GM15510 (cell line): ENCODE data around the gene PROSER2.

ENCODE experiments used
- POLR2A ChIP-seq: IDR thresholded peaks from 3 replicates; pipeline ENCODE4 v1.6.1; 2011; ENCODE audit warnings: borderline replicate concordance; ENCODE audit not compliant: insufficient read length; ENCODE audit errors: extremely low read depth

PROSER2 gene, protein sequence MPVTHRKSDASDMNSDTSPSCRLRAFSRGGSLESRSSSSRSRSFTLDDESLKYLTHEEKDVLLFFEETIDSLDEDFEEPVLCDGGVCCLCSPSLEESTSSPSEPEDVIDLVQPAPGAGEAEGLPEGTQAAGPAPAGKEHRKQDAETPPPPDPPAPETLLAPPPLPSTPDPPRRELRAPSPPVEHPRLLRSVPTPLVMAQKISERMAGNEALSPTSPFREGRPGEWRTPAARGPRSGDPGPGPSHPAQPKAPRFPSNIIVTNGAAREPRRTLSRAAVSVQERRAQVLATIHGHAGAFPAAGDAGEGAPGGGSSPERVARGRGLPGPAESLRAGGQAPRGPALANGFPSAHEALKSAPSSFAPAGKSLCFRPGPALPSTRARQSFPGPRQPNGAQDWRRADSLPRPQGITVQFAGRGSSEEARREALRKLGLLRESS

DNA sequence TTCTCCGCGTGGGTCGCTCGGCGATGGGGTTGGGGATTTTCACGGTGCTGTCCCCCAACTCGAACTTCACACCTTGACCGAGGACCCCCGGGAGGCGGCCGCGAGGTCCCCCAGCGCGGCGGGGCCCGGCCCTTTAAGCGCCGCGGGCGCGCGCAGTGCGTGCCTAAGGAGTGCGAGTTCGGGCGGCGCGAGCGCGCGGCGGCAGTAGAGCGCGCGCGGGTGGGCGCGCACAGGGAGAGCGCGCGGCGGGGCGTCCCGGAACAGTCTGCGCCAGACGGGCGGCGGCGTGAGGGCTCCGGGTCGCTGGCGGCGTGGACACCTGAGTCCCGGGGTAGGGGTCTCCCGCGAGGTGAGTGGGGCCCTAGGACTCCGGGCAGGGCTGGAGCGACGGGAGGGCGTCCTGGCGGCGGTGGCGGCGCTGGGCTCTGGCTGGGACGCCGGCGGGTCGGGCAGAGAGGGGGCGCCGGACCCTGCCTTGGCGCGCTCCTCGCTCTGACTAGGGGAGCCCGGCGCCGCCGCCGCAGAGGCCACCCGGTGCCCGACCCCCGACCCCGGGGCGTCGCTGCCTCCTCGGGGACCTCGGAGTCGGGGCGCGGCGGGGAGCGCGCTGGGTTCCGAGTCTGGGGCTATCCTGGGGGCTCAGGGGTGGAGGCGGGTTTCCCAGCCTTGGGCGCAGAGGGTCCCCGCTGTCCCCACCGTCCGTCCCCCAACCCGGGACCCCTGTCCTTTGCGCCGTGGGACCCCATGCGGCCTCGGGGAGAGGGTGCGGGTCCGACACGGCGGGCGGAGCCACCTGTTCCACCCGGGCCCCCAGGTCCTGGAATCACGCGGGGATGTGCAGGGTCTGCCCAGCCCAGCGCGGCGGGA is at the start of gene PROSER2:
Gene PROSER2, plus strand, starts transcription at position 235 of the 867 bp plus-strand sequence. CDS start 28,722 bp downstream, outside the sequence.
- TF ChIP-seq POLR2A, result no peak

DNA sequence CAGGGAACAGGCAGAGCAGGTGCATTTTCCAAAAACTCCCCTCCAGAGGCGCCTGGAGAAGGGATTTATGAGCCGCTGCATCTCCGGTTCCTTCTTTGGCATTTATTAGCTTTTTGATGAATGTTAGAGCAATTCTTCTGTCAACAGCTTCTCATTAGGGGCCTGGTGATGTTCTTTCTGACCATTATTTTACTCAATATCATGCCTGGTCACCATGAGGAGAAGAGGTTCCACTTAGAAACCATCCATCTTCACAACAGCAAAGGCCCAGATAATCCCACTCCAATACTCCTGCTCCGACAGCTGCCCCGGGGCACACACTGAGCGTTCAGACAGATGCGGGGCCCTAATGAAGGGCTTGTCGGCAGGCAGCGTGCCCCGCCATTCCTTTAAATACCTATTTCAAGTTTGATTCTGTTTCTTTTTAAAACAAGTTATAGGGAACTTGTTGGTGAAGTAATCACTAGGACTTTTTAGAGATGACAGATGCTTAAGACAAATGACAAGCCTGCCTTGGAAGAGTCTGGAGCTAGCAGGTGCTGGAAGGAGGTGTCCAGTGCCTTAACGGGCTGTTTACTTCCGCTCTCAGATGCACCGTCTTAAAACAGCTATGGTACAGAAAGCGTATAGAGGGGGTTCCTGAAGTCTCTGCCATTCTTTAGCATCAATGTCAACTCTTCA is 49.3 kb upstream of the PROSER2 start:
- no peak for TF ChIP-seq POLR2A

DNA sequence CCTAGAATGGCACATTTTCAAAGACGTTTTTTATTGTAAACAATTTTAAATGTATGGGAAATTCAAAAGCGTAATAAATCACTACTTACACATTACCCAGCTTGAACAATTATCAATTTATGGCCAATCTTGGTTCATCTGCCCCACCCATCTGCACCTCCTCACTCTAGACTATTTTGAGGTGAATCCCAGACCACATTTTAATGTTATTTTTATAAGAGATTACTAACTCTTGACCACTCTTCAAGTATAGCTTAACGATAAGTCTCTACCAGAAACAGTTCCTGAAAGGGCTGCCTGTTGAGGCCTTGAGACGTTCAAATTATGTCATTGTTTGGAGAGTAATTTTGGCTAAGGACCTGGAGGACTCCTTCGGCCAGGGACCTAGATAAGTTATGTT is 47.7 kb upstream of the PROSER2 start:
- TF ChIP-seq POLR2A, result no peak

DNA sequence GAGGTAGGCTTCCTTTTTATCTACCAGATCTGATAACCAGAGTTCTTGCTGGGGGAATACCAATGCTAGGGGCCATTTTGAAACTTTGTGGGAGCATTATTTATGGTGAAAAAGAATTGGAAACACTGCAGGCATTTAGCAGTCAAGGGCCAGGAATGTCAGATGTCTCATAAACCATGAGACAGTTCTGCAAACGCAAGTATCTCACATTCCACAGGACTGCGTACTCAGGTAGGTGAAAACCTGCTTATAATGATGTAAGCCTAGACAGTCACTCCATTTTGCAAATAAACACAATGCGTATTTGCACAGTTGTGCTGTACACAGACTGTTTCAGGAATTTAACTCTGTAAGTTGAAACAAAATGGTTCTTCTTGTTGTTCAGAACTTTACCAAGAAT is 47.1 kb upstream of the PROSER2 start:
- TF ChIP-seq POLR2A, result no peak

DNA sequence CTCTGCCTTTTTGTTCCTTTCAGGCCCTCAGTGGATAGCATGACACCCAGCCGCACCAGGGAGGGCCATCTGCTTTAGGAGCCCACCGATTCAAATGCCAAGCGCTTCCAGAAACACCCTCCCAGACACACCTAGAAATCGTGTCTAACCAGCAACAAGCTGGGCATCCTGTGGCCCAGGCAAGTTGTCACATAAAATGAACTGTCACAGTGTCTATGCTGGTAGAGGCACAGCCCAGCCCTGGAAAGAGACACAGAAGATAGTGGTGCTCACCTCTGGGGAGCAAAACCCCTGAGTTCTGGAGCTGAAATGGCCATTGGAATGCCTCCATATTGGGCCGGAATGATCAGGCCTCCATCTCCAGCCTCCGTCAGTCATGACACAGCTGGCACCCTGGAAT is 42.0 kb upstream of the PROSER2 start:
- TF ChIP-seq POLR2A, result no peak

DNA sequence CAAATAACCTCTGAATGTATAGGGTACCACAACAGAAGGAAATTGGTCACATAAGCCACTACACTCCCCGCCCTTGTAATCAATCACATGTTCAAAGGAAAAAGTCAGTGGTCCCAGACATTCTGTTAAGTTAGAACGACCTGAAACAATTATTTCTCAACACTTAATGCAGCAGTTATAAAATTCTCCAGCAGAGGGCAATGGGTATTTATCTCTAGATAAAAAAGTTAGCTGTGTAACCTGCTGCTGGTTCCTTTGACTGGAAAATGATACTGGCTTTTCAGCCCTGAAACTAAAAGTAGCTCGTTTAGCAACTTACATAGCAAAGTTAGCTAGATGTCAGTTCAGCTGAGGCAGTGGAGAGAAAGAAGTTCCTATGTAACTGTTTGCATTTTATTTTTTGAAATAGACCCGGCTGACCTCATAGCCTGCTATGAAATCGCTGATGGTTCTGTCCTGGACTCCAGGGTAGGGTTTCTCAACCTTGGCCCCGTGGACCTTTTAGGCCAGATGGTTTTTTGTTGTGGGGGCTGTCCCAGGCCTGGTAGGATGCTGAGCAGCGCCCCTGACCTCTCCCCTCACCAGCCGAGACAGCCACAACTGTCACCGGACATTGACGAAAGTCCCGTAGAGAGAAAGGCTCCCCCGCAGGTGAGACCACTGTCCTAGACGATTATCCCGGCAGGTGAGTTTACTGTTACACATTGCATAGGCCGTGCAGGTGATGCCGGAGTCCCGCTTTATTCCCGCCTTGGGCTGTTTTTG is 40.2 kb upstream of the PROSER2 start:
- TF ChIP-seq POLR2A, result no peak

DNA sequence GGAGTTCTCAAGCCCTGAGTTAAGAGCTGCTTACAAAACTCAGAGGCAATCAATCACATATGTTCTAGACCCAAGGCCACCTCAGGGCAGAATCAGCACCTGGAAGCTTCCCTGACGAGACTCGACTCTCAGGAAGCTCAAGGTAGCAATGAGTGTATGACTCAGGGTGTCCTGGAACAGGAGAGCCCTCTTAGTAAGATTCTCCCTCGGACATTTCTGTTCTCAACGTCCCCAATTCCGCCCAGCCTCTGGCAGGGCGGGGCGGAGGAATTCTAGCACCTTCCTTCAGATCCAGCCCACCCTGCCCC is 39.6 kb upstream of the PROSER2 start:
- no peak for TF ChIP-seq POLR2A

DNA sequence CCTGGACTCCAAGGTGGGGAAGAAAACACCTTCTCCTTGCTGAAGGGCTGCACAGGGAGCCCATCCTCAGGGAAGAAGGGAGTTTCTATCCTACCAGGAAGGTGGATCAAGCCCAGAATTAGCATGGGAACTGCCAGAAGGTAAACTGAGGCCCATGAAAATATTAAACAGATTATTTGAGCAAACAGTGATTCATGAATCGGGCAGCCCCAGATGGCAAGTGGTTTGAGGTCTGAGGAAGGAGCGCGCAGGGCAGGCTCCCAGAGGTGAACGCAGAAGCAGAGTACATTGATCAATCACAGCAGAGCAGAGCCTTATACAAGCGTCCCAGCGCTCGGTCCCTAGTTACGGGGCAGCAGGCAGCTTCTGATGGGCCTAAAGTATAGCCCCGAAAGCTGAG is 35.8 kb upstream of the PROSER2 start:
- no peak for TF ChIP-seq POLR2A

DNA sequence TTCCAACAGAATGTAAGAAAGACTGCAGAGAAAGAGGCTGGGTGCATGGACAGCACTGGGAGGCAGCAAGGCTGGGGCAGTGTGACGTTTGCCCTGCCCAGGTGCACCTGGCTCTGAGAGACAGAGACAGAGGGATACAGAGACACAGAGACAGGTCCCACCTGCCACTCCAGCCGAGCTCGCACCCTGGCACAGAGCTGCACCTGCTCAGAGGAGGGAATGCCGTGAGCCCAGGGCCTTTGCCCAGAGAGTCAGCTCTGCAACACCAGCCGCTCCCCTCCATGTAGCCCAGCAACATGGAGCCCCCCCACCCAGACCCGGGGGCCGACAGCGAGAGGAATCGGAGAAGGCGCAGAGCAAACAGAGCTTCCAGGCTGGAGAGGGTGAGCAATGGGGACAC is 35.3 kb upstream of the PROSER2 start:
- no peak for TF ChIP-seq POLR2A

DNA sequence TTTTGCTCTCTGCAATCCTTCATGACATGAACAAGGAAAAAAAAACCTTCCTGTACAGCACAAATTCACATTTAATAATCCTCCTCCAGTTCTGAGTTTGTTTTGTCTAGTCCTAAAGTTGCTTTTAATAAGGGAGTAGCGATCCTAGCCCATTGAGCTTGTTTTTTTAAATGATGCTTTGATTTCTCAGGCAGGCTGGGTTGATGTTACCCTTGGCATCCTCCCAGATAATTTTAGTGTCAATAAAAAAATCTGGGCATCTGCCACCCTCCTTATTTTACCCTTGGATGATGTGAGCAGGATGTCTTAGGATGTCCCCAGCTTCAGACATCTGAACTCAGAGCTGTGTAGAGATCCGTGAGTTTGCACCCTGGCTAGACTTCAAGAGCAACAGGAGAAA is 33.9 kb upstream of the PROSER2 start:
- TF ChIP-seq POLR2A, result no peak

DNA sequence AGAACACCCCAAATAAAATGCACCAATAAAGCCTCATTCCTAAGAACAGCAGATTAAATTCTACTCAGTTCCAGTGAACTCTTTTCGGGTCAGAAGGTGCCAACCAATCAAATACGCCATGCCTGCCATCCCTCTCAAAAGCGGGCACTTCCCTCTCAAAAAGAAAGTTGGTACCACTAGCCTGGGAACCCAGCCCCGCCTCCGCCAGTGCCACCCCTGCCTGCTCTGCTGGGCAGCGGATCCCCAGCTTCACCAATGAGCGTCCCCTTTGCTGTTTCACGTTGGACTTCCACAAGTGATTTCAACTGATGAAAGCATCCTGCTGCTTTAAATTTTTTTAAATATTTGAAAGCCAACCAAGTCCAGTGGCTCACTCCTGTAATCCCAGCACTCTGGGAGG is 33.2 kb upstream of the PROSER2 start:
- TF ChIP-seq POLR2A, result no peak

DNA sequence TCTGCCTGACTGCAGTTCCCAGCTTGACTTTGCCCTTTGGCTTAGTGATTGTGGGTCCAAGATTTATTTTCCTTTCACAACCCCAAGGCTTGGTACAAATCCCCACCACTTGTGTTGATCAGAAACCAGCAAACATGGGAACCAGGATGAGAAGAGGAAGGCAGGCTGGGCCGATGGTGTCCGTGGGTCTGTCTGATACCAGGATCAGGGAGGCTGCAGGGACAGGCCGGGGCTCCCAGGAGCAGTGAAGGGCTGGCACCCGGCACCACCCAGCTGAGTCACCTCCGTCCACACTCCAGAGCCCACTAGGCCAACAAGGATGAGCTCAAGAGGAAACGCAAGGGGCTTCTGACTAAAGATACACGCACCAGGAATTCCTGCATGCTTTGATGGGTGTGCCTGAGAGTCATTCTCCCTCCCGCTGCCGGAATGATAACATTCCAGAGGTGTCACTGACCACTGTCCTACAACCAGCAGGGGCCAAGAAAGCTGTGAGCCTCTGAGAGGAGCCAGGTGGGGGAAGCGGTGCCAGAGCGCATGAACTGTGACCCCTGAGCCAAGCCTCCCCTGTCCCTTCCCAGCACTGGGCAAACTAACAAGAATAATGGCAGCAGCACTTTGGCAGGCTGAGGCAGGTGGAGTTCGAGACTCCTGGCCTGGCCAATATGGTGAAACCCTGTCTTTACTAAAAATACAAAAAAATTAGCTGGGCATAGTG is 29.2 kb upstream of the PROSER2 start:
- no peak for TF ChIP-seq POLR2A

DNA sequence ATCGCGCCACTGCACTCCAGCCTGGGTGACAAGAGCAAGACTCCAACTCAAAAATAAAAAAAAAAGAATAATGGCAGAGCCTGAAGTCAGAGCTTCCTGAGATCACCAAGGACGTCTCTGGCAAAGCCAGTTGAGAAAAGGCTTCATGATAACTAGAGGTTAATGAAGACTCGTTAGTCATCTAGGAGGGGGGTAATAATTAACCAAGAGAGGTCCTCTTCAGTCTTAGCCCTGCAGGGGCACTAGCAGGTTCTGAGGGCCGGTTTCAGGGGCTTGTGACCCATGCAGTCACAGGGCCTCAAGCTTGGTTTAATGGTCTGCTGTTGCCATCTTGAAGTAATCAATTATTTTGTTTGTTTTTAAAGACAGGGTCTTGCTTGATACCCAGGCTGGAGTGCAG is 28.6 kb upstream of the PROSER2 start:
- TF ChIP-seq POLR2A, result no peak
